IgD-negative memory B cell (primary cell): ENCODE data around the gene JAM2. TPM values are rescaled to one million over a fixed set of nuclear protein-coding genes. Genes with fewer than 3 reads are reported as not detected.
"Not testable (repeated sequence)": the region's sequence is repeated elsewhere in the genome, so short reads cannot be mapped to it uniquely, and the experiment has no call there.

Experiments
- H3K27ac Mint-ChIP-seq, 3 donors: one replicate each; pipeline ENCODE4 v1.8.0; 2020 to 2022; ENCODE audit warnings: mild to moderate bottlenecking in 3 of 3, mixed read lengths in 3 of 3, moderate library complexity in 1 of 3
- H3K27me3 Mint-ChIP-seq: one replicate; pipeline ENCODE4 v1.8.0; 2021; ENCODE audit warnings: mixed read lengths
- H3K36me3 Mint-ChIP-seq: one replicate; pipeline ENCODE4 v1.8.0; 2020; ENCODE audit warnings: mild to moderate bottlenecking, mixed read lengths
- H3K4me1 Mint-ChIP-seq, 3 donors: one replicate each; pipeline ENCODE4 v1.8.0; 2020 to 2022; ENCODE audit warnings: mixed read lengths in 3 of 3, mild to moderate bottlenecking in 1 of 3
- H3K4me3 Mint-ChIP-seq, 4 donors: one replicate each; pipeline ENCODE4 v1.8.0; 2020 to 2022; ENCODE audit warnings: mild to moderate bottlenecking in 4 of 4, mixed read lengths in 4 of 4, moderate library complexity in 3 of 4
- H3K9me3 Mint-ChIP-seq, 3 donors: one replicate each; pipeline ENCODE4 v1.8.0; 2020 to 2021; ENCODE audit warnings: mixed read lengths in 3 of 3, mild to moderate bottlenecking in 1 of 3
- polyA plus RNA-seq: library from polyadenylated mRNA; unstranded; fragments of 300-500 nt; fragmentation: Illumina TruSeq; gene quantifications from one replicate; pipeline ENCODE4 v1.2.3, GENCODE V29; 2021

The JAM2 gene
- polyA plus RNA-seq, 1 donor from 2014 or later = 0.15 TPM

DNA sequence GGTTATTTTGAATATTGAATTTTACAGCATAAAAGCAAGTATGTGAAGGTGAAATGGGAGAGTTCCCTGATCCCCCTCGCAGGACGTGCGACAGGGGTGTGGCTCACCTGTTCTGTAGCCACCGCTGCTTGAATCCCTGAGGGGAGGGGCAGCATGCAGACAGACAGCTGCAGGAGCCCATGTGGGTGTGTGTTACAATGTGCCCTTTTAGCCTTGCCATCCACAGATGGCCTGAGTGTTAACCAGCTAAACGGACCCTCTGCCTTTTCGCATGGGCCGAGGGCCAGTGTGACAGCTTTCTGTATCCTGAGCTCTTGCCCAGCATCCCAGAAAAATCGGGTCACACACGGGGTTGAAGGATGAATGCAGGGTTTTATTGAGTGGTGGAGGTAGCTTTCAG, 43.3 kb downstream of the JAM2 start:
- Mint-ChIP-seq H3K4me3 (no peak overlapping the region), H3K4me1 (peaks cover 0 to 4% (median 0%) of the 10 kb centered on the region in 3 donors), H3K36me3 (no peaks in the 10 kb centered on the region), H3K9me3 (no peaks in the 10 kb centered on the region), H3K27ac (no peak overlapping the region), H3K27me3 (peaks cover 2% of the 10 kb centered on the region)

- H3K9me3 Mint-ChIP-seq = no peaks in the 10 kb centered on the region
- no peaks in the 10 kb centered on the region for H3K36me3 Mint-ChIP-seq
- no peak overlapping the region for H3K4me3 Mint-ChIP-seq
- peaks cover 2% of the 10 kb centered on the region for H3K27me3 Mint-ChIP-seq
- H3K27ac Mint-ChIP-seq = no peak overlapping the region
- H3K4me1 Mint-ChIP-seq = no peaks in the 10 kb centered on the region
Observed at GRCh38 chr21:25687787-25688186, 48.7 kb downstream of the JAM2 start.

DNA sequence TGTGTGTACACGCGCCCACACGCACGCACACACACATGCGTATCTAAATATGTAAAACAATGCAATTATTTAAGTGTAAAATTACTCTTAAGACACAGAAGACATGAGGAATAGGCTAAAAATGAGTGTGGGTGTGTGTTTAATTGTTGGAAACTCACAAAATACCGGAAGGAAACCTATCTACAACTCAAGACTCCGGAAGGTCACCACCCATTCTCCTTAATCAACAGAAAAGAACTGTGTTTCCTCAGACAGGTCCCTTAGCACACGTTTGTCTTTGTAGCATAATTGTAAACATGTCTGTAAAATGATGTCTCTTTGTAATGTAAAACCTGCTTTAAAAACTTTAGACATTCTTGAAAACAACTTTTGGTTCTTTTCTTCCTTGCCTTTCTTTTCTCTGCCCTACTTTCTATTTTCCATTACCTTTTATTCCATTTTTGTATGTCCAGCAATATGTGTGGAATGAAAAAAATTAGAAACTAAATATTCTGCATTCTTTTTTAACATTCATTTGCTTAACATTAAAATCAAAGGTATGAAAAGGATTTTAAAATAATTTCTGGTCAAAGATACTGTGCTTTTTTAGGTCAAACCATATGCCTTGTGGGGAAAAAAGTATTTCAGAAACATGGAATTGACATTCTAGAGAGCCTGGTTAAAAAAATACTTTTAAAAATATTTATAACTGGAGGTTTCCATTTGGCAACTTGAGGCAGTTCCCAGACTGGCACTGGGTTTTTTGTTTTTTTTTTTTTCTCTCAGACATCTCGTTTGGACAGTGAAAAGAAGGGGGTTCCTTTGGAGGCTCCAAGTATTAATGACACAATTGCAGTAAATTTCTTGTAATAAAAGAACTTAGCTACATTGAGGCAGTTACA, 49.5 kb downstream of the JAM2 start:
- Mint-ChIP-seq H3K4me1 (no peaks in the 10 kb centered on the region), H3K27me3 (peaks cover 2% of the 10 kb centered on the region), H3K27ac (no peak overlapping the region), H3K4me3 (no peak overlapping the region), H3K36me3 (no peaks in the 10 kb centered on the region), H3K9me3 (no peaks in the 10 kb centered on the region)

DNA sequence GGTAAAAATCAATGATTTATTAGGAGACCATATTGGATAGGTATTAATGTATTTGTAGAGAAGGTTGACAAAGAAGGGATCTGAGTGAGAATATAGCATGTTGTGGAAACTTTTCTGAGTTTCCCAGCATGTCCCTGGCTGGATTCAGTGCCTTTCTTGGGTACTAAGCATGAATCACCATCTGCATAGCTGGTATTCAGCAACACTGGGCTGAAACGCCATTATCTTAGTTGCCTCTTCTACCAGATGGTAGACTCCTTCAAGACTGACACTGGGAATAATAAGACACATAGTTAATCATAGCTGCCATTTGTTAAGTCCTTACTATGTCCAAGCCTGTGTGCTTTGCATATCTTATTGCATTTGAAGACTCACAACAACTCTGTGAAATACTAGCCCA, 50.2 kb downstream of the JAM2 start:
- Mint-ChIP-seq H3K36me3 (no peaks in the 10 kb centered on the region), H3K27ac (no peak overlapping the region), H3K4me1 (no peaks in the 10 kb centered on the region), H3K27me3 (peaks cover 2% of the 10 kb centered on the region), H3K4me3 (no peak overlapping the region), H3K9me3 (no peaks in the 10 kb centered on the region)

DNA sequence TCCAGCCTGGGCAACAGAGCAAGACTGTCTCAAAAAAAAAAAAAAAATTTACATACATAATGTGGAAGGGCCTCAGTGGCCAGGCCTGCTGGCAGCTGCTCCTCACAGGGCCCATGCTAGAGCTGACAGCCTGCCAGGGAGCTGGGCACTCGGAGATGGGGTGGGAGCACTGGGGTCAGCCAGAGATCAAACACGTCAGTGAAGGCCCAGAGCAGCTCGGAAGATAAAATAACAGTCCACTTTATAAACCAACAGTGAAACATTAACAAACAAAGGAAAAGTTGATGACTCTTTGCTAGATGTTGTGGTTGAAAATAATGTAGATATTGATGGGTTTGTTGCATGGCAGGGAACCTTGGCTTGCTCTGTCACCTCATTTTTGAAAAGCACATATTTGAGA, 52.9 kb downstream of the JAM2 start:
- H3K27me3 Mint-ChIP-seq = no peaks in the 10 kb centered on the region
- H3K4me3 Mint-ChIP-seq = no peak overlapping the region
- no peaks in the 10 kb centered on the region for H3K36me3 Mint-ChIP-seq
- no peaks in the 10 kb centered on the region for H3K4me1 Mint-ChIP-seq
- H3K27ac Mint-ChIP-seq = no peak overlapping the region
- no peaks in the 10 kb centered on the region for H3K9me3 Mint-ChIP-seq

GRCh38 chr21:25695461-25695860, 56.4 kb downstream of the JAM2 start:
- H3K4me1 Mint-ChIP-seq, H3K27ac Mint-ChIP-seq, H3K36me3 Mint-ChIP-seq, H3K4me3 Mint-ChIP-seq, H3K27me3 Mint-ChIP-seq, H3K9me3 Mint-ChIP-seq: not testable (repeated sequence)

DNA sequence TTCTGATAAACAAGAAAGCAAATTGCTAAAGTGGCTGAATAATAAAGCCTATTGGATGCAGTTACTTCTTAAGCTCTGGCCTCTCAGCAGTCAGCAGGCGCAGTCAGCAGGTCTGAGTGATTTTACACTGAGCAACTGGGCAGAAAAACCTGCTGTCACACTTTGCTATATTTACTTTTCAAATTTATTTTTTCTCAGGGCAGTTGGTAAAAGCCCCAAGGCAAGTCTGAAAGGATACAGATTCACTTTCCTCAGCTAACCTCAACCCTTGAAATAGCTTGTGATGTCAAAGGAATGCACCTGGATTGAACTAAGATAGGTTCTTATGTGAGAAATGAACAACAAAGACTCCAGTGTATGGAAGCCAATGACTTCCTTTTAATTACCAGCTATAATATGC, 61.7 kb downstream of the JAM2 start:
- H3K36me3 Mint-ChIP-seq = peaks cover 3% of the 10 kb centered on the region
- no peak overlapping the region for H3K4me3 Mint-ChIP-seq
- no peaks in the 10 kb centered on the region for H3K27me3 Mint-ChIP-seq
- H3K4me1 Mint-ChIP-seq = no peaks in the 10 kb centered on the region
- no peak overlapping the region for H3K27ac Mint-ChIP-seq
- peaks cover 0 to 1% (median 0%) of the 10 kb centered on the region in 3 donors for H3K9me3 Mint-ChIP-seq

- Mint-ChIP-seq H3K9me3 (peaks cover 0 to 1% (median 0%) of the 10 kb centered on the region in 3 donors), H3K36me3 (peaks cover 3% of the 10 kb centered on the region), H3K4me1 (no peaks in the 10 kb centered on the region), H3K4me3 (no peak overlapping the region), H3K27ac (no peak overlapping the region), H3K27me3 (no peaks in the 10 kb centered on the region)
Observed at GRCh38 chr21:25701529-25701928, 62.5 kb downstream of the JAM2 start.

DNA sequence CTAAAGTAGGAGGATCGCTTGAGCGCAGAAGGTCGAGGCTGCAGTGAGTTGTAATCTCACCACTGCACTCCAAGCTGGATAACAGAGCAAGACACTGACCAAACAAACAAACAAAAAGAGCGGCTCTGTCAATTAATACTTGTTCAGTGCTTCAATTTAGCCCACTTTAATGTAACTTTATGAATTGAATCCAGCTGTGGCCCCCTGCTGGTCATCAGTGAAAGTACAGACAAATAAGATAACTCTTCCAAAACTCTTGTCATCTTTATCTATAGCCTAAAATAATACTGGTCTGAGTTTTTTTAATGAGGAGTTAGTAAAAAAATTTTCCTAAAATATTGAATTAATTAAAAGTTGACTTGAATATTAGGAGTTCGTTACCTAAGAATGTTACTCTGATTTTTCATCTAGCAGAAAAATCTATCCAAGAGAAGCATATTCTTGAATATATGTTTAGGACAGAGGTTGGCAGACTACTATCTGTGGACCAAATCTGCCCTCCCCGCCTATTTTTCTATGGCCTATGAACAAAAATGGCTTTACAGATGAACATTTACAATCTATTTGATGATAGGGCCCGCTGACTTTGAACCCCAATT, 69.5 kb downstream of the JAM2 start:
- Mint-ChIP-seq H3K4me1 (no peaks in the 10 kb centered on the region), H3K27me3 (no peaks in the 10 kb centered on the region), H3K27ac (no peak overlapping the region), H3K4me3 (no peak overlapping the region), H3K9me3 (no peaks in the 10 kb centered on the region), H3K36me3 (peaks cover 5% of the 10 kb centered on the region)

- Mint-ChIP-seq H3K9me3 (no peaks in the 10 kb centered on the region), H3K4me3 (no peak overlapping the region), H3K27ac (no peak overlapping the region), H3K4me1 (no peaks in the 10 kb centered on the region), H3K36me3 (peaks cover 5% of the 10 kb centered on the region), H3K27me3 (no peaks in the 10 kb centered on the region)
Observed at GRCh38 chr21:25709684-25710265, 70.7 kb downstream of the JAM2 start.

DNA sequence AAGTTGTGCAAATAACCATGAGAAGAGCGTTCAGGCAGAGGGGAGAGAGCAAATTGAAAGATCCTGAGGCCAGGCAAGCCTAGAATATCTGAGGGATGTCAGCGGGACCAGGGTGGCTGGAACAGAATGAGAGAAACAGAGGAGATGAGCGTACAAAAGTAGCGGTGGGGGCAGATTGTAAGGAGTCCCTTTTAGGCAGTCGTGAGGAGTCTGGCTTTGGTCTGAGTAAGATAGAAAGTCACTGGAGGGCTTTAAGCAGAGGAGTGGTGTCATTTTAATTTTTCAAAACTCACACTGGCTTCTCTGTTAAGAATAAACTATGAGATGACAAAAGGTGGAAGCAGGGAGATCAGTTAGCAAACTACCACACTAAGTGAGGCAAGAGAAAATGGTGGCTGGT, 71.5 kb downstream of the JAM2 start:
- no peaks in the 10 kb centered on the region for H3K4me1 Mint-ChIP-seq
- no peaks in the 10 kb centered on the region for H3K27me3 Mint-ChIP-seq
- no peaks in the 10 kb centered on the region for H3K9me3 Mint-ChIP-seq
- H3K36me3 Mint-ChIP-seq = peaks cover 2% of the 10 kb centered on the region
- H3K27ac Mint-ChIP-seq = no peak overlapping the region
- H3K4me3 Mint-ChIP-seq = no peak overlapping the region

DNA sequence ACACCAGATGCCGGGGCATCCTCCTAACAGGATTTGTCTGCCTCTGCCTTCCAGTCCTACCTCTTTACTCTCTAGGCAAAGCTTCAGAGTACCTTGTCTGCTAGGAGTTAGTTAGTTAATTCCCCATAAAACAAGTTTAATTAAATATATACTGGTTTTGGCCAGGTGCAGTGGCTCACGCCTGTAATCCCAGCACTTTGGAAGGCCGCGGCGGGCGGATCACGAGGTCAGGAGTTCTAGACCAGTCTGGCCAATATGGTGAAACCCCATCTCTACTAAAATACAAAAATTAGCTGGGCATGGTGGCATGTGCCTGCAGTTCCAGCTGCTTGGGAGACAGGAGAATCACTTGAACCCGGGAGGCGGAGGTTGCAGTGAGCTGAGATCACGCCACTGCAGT, 75.0 kb downstream of the JAM2 start:
- not testable (repeated sequence) for H3K4me3 Mint-ChIP-seq, H3K36me3 Mint-ChIP-seq, H3K27me3 Mint-ChIP-seq, H3K9me3 Mint-ChIP-seq, H3K27ac Mint-ChIP-seq, H3K4me1 Mint-ChIP-seq

- Mint-ChIP-seq H3K27me3 (no peaks in the 10 kb centered on the region), H3K36me3 (peaks cover 8% of the 10 kb centered on the region), H3K27ac (peak overlapping the region in 2 of 3 donors; percentile 59 to 86), H3K9me3 (no peaks in the 10 kb centered on the region), H3K4me1 (peaks cover 0 to 4% (median 0%) of the 10 kb centered on the region in 3 donors), H3K4me3 (no peak overlapping the region)
Observed at GRCh38 chr21:25717491-25718147, 78.6 kb downstream of the JAM2 start.

GRCh38 chr21:25721987-25722386, 82.9 kb downstream of the JAM2 start:
- H3K36me3 Mint-ChIP-seq = peaks cover 7% of the 10 kb centered on the region
- peaks cover 0 to 4% (median 0%) of the 10 kb centered on the region in 3 donors for H3K4me1 Mint-ChIP-seq
- no peak overlapping the region for H3K4me3 Mint-ChIP-seq
- no peak overlapping the region for H3K27ac Mint-ChIP-seq
- no peaks in the 10 kb centered on the region for H3K27me3 Mint-ChIP-seq
- H3K9me3 Mint-ChIP-seq = no peaks in the 10 kb centered on the region

- Mint-ChIP-seq H3K27ac (no peak overlapping the region), H3K9me3 (no peaks in the 10 kb centered on the region), H3K27me3 (no peaks in the 10 kb centered on the region), H3K4me3 (no peak overlapping the region), H3K4me1 (peaks cover 0 to 1% (median 0%) of the 10 kb centered on the region in 3 donors), H3K36me3 (peaks cover 7% of the 10 kb centered on the region)
Observed at GRCh38 chr21:25722631-25723030, 83.6 kb downstream of the JAM2 start.
